ENCODE results near the gene CDCA8. TPM values are rescaled to one million over a fixed set of nuclear protein-coding genes. Genes with fewer than 3 reads are reported as not detected.

The CDCA8 gene
- 3.6 TPM for total RNA-seq

DNA sequence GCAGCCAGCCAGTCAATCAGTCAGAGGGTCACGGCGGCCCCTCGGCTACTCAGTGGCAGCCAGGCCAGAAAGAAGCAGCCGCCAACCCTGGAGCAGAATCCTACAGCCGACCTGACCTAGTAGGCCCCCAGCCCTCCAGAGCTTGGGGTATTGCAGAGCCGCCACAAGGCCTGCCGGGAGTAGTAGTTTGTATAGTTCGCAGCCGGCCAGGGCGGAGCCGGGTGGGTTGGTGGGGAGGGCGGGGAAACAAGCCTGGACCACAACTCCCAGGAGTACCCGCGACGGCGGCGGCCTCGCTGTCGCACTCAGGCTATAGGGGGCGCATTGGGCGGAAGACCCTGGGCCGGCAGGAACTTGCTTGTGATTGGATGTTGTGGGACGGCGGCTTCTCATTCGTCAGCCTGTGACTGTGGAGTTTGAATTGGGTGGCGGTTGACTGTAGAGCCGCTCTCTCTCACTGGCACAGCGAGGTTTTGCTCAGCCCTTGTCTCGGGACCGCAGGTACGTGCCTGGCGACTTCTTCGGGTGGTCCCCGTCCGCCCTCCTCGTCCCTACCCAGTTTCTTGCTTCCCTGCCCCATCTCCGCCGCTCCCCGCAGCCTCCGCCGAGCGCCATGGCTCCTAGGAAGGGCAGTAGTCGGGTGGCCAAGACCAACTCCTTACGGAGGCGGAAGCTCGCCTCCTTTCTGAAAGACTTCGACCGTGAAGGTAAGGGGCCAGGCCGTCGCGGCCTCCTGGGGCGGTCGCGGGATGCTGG lies at the start of gene CDCA8:
Gene CDCA8 (plus strand): TSS at position 439 of the 756 bp plus-strand sequence. CDS start 175 bp downstream, at position 614.

Other genes with a start within 250 kb of the CDCA8 start
- gene ZC3H12A, start 217.9 kb upstream of the CDCA8 start, total RNA-seq: 1.9 TPM
- gene MEAF6, start 177.8 kb upstream of the CDCA8 start, total RNA-seq: 117 TPM
- gene SNIP1, start 138.2 kb upstream of the CDCA8 start, total RNA-seq: 22.0 TPM
- 10.0 TPM for gene DNALI1, start 135.6 kb upstream of the CDCA8 start, total RNA-seq
- 52.0 TPM for gene GNL2, start 96.6 kb upstream of the CDCA8 start, total RNA-seq
- gene RSPO1, start 57.6 kb upstream of the CDCA8 start, total RNA-seq: 6.0 TPM
- 9.4 TPM for gene EPHA10, start 72.6 kb downstream of the CDCA8 start, total RNA-seq
- 15.3 TPM for gene MANEAL, start 101.3 kb downstream of the CDCA8 start, total RNA-seq
- 36.7 TPM for gene C1orf122, start 115.3 kb downstream of the CDCA8 start, total RNA-seq
- gene YRDC, start 115.7 kb downstream of the CDCA8 start, total RNA-seq: 9.7 TPM
- 5.7 TPM for gene MTF1, start 167.1 kb downstream of the CDCA8 start, total RNA-seq

Measured in camera-type eye (tissue), 1 donor.